ENCODE measurements around the gene FAM78B.

FAM78B gene

DNA sequence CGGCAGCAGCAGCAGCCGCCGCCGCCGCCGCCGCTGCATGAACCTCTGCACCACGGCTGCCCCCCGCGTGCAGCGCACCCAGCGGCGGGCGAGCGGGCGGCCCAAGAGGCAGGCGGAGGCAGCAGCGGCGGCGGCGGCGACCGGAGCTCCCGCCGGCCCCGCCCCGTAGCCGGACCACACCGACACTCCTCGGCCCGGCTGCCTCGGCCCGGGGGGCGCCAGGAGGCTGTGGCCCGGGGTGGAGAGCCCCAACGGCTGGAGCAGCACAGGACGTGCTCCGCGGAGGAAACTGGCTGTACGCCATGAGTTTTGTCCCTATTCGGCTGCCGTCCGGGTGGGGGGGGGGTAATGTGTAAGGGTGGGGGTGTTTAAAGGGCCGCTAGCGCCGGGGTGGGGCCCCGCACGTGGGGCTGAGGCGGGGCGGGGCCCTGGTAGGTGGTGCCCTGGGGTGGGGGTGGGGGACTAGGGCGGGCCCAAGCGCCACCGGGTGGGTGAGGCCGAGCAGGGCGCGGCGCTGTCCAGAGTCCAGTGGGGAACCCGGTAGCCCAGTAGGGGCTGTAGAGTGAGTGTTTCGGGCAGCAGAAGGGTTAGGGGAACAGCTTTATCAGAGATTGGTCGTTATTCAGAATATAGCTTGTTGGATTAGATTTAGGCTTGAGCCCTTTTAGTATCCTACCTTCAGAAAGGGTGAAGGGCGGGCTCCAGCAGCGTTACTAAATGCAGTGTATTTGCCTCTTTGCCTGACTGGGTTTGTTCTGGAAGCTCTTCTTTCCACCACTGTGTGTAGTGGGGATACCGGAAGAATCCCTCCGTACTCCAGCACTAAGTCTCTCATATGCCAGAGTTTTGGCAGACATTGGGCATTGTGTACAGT lies at the start of gene FAM78B:
FAM78B (minus strand) TSS at position 304 of the 874 bp plus-strand sequence. CDS start 753 bp downstream, outside the sequence.
- peak; percentile 55 for DNase-seq

GRCh38 chr1:166202546-166202945 lies 35.7 kb upstream of the FAM78B start:
- DNase-seq = no peak

DNA sequence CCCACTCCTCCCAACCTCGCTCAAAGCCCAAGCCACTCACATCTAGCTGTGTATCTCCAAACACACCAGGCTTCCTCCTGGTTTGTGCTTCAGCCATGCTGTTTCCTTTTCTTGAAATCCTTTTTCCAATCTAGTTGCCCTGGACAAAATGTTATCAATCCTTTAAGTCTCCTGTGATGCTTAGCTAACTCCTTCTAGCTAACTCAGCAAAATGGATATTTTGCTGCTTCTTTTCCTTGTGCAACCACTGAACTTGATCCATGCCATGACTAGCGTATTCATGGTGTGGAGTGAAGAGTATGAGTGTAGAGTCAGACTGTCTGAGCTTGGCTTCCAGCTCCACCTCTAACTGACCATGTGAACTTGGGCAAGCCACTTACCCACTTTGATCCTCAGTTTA lies 33.9 kb upstream of the FAM78B start:
- no peak for DNase-seq

DNA sequence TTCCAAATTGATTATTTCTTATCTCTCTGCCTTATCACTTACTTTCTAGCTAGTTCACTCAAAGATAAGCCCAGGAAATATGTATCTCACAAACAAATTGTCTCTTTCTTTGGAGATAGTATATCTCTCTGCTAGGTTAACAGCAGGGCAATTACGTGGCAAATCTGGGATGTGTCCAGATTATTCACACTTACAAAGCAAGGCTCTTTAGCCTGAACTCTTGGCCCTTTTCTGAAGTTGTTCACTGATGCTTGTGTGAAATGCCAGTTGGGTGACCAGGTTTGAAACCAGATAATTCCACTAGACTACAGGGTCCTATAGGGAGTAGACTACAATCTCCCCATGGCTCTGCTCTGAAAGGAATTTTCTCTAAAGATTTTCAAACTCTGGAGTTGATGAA lies 30.8 kb upstream of the FAM78B start:
- no peak for DNase-seq

DNA sequence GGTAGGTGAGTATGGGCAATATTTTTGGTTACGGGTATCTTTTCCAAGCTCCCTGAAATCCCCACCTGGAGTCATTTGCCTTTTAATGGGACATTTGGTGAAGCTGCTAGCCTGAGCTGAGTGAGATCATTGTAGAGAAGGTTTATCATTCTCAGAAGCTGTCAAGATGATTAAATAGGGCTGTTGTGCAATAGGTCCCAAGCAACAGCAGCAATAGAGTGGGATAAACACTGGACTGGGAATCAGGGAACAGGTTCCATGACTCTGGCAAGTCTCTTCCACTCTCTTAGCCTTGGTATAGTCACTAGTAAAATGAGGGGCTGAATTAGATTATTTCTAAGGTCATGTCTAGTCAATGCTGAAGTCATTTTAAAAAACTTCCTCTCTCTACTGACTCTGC lies 30.3 kb upstream of the FAM78B start:
- no peak for DNase-seq

DNA sequence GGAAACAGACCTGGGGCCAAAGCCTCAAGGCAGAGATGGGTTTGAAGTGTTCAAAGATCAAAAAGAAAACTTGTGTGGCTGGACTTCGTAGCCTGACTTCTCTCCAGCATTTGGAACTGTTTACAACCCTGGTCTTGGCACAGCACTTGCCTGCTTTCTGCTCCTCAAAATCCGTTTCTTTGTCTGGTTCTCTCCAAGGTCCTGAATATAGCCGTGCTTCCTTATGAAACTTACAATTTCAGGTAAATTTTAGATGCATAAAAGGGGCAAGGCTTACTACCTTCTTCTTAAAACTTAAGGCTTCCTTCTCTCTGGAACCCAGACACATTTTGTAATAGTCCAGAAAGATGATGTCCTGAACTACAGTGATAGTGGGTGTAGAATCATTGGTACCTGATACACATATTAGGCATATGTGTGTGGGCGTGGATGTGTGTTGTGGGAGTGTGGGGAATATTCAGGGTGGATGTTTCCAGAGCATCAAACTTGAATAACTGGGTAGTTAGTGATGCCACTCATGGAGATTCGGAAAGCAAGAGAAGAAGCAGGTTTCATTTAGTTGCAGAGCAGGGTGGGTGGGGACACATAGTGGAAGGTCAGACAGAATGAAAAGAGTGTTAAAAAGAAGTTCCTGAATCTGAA lies 26.4 kb upstream of the FAM78B start:
- DNase-seq = no peak

DNA sequence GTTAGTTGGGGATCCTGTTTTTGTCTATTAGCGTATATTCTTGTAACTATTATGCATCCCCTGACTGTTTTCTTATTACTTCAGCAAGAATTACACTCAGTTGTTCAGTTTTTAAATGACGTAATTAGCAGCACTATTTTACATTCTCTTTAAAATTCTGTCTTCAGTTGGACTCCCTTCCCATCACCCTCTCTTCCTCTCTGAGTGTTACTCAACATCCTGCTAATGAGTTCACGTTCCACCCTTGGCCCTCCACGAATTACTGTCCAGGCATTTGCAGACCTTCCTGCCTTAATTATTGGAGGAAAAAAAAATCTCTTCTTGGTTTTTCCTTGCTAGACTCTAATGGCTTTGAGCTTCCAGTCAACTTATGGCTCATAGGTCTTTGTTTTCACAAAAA lies 23.6 kb upstream of the FAM78B start:
- no peak for DNase-seq

- DNase-seq = no peak
Observed at GRCh38 chr1:166189126-166189525, 22.3 kb upstream of the FAM78B start.

GRCh38 chr1:166185526-166185925 lies 18.7 kb upstream of the FAM78B start:
- no peak for DNase-seq

DNA sequence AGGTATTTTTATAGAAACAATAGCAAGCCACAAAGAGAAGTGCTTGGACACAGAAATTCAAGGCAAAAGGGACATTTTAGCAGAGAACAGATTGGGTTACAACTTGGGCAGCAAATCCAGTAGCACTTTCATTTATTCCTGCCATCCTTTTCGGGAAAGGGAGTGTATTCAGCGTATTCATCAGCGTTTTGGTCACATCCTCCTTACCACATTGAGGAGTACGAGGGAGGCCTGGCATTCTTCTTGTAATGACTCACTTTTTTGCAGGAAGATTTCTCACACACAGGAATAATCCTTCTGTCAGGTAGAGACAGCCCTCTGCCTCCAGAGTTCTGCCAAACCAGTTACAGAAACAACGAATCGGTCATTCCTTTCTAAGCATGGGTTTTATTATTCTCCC lies 18.1 kb upstream of the FAM78B start:
- DNase-seq = no peak

DNA sequence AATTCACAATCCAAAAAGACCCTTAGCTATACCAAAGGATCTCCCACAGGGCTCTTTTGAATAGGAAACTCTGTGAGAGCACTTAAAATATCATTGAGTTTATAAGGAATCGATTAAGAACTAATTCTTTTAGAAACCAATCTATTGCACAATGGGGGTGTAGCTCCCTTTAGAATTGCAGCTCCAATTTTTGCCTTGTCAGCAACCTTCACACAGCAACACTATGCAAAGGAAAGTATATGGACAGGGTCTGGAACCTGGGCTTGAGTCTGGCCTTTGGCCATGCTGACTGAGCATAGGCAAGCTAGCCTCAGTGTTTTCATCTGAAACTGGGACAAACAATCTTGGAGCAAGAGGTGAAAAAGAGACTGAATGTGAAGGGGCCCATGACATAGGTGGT lies 17.2 kb upstream of the FAM78B start:
- no peak for DNase-seq

DNA sequence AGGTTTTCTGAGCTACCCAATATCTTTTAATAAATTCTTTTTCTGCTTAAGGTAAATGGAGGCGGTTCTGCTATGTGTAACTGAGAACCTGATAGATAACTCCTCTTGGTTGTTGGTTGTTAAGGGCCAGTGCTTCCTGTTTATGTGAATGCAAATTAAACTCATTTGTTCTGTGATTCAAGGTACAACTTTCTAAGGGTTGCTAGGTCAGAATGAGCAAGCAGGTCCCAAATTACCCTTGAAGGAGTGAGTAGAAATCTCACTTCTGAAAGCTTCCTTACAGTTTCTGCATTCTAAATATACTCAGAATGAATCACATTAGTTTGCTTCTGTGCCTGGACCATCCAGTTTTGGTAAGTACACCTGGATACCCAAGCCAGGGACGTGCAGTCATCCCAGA lies 15.5 kb upstream of the FAM78B start:
- no peak for DNase-seq

DNA sequence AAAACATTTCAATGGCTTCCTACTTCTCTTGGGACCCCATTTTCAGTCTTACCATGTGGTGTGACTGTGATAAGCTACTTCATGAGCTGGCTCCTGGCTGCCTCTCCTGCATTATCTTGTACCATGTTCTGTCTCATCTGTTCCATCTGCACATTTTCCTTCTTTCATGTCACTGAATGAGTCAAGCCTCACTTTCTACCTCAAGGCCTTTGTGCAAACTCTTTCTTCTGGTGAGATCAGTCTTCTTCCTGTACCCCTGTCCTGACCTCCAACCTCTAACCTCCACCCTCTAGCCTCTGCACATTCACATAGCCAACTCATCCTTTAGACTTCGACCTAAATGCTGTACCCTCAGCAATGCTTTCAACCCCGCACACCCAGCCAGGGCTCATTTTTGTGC lies 9.6 kb upstream of the FAM78B start:
- no peak for DNase-seq

- DNase-seq = no peak
Observed at GRCh38 chr1:166175032-166175431, 8.2 kb upstream of the FAM78B start.

DNA sequence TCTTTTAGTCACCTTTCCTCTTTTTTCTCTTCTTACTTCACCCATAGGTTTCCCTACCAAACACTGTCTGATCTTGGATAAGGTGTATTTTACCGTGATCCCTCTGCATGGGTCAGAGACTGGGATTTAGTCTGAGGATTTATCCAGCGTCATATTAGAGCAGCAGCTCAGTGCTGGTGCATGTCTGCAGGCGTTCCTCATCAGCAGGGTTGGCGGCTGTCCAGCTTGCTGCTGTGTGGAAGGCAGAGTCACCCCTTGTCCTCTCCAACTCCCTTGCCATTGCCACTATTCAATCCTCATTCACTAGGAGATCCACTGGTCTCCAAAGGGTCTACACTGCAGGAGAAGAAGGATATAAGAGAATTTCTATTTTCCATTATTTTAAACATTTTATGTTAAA lies 7.3 kb upstream of the FAM78B start:
- no peak for DNase-seq

DNA sequence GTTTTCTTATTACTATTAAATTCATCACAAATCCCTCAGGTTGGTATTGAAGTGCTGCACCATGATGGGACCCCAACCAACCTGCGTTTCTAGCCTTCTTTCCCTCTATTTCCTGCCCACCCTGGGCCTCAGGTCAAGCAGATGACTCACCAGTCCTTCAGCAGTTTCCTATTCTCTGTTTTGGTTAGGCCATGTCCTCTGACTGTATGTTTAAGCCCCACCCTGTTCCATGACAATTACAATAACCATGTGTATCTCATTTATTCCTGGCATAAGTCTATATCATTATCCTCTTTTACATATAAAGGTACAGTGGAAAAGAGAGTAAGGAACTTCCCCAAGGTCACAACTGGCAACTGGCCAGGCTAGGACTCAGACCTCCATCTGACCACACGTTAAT lies 5.3 kb upstream of the FAM78B start:
- DNase-seq = no peak

DNA sequence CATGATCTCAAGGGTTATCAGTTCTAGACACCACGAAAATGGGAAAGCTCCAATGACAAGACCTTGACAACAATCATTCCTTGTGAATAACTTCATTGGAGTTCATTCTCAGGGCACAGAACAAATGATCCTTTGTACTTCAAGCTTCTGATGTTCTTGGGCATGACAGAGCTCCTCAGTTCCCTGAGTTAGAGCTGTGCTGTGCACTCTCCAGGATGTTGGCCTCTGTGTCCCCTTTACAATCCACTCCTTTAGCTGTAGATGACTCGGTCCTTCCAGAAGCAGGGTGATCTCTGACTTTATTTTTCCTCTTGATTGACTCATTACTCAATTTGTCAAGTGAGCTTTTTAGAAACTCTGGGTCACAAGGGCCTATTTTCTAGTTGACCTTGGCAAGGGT lies 3.9 kb upstream of the FAM78B start:
- no peak for DNase-seq

DNA sequence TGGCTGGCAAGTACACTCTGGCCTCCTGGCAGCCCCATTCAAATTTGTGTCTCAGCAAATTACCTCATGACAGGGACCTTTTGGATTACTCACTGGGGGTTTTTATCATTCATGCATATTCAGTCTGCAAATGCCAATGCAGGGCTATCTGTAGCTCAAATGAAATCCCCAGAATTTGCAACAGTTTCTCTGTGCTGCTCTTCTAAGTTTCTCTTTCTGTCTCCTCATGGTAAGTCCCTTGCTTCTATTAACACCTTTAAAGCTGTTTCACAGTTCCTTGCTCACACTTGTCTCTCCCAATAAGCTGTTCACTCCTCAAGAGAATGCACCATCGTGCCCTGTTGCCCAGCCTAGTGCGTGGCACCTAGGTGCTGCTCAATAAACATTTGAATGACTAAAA lies 3.3 kb upstream of the FAM78B start:
- no peak for DNase-seq

DNA sequence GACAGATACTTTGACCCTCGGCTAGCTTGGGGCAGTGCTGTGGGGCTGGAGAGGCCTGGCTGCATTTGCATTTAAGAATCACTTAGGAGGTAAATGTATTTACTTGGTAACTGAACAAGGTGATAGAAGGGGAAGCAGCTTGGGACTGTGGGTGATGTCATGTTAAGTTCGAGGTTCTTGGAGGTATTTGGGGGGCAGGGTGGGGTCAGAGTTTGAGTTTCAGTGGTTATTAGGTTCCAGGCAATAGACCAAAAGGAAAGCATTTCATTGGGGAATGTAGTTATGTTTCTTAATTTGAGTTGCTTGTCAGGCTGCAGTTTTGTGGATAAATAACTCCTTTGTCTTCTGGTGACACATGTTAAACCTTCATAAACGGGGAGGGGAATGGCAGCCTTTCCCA lies 2.4 kb upstream of the FAM78B start:
- DNase-seq = no peak

DNA sequence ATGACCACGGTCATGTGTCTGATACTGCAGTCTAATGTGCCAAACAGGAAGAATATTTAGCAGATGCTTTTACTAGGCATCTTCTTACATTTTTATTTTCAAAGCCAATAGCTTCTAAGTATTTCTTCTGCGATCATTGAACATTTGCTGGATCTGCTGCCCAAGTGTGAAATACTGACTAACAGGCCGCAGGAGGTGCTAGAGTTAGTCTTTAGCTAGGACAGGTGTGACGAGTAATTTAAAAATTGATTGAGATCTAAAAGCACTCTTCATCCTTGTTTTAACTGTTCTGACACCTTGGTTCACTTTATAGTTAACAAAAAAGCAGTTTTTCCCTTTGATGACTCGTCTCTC lies 748 bp upstream of the FAM78B start:
- no peak for DNase-seq

GRCh38 chr1:166166329-166166697 lies 488 bp downstream of the FAM78B start:
- DNase-seq = no peak

- no peak for DNase-seq
Observed at GRCh38 chr1:166165661-166166328, 1.0 kb downstream of the FAM78B start.

- peak; percentile 13 for DNase-seq
Observed at GRCh38 chr1:166164995-166165660, 1.7 kb downstream of the FAM78B start.

GRCh38 chr1:166164646-166164994 lies 2.2 kb downstream of the FAM78B start:
- no peak for DNase-seq
